HG03280 (cell line): ENCODE results near the gene REELD1.
A peak's percentile ranks its signal among the peaks of the same experiment; 100 is the strongest.

Source experiments
- ATAC-seq: cut with Tn5 transposase; IDR thresholded peaks from one replicate; pipeline ENCODE4 v1.9.1; 2021; ENCODE audit warnings: mild to moderate bottlenecking, moderate library complexity; ENCODE audit not compliant: unreplicated experiment

The REELD1 gene

DNA sequence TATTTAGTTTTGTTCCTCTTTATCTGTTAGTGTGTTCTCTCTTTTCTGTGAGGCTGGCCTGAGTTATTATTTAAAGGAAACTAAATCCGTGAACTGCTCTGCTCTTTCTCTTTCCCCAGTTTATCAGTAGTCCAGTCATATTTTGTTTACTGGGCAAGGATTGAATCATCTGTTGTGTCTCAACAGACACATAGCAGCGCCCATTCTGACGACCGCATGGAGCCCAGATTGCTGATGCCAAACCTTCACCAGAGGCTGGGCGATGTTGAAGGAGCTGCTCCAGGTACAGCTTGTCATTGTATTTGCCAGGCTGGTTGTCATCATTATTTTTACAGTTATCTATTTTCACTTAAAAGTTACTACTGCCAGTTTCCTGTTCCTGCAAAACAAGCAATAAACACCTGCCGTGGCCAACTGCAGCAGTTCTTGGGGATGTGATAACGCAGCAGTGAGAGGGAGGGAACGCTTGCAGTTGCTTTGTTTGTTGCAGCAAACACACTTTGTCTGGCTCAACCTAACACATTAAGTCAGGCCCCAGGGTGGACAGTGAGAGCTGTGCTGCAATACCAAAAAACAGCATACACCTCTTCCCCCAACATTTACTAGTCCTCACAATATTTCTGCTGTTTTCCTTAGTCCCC, 10.1 kb downstream of the REELD1 start:
- no peak for ATAC-seq

DNA sequence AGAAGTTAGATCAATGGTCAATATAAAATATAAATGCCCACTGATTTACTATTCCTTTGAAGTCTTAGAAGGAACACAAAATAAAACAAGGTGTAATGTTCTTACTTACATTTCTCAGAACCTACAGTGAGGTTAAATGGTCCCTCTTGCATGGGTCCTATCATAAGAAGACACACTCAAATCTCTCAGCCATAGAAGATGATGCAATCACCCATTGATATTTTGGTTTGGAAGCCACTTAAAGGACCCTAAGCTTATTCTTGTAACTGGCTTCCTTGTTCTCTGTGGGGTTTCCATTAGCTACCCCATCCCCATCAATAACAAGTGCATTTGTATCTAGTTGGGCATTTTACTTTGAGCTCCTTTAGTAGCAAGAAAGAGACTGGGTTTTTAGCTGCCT, 15.1 kb downstream of the REELD1 start:
- ATAC-seq: no peak

DNA sequence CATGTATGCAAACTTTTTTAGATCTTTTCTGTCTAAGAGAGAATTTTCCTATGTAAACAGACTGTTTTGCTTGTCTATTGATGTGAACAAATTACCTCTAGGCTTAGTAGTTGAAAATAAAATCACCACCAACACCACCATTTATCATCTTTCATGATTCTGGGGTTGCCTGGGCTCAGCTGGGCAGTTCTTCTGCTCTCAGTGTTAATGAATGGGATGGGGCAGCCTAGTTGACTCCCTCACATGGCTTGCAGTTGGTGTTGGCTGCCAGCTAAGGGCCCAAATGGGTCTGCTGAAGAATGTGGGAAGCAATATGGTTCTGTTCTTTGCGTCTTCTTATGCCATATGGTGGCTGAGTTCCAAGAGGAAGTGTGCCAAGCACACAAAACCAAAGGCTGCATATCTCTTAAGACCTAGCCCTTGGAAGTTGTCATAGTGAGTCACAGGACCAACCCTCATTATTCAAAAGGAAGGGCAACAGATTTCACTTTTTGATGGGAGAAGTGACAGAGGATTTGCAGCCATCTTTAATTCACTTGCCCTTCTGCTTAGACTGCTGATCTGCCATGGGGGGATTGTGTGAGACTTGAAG, 17.9 kb downstream of the REELD1 start:
- no peak for ATAC-seq

DNA sequence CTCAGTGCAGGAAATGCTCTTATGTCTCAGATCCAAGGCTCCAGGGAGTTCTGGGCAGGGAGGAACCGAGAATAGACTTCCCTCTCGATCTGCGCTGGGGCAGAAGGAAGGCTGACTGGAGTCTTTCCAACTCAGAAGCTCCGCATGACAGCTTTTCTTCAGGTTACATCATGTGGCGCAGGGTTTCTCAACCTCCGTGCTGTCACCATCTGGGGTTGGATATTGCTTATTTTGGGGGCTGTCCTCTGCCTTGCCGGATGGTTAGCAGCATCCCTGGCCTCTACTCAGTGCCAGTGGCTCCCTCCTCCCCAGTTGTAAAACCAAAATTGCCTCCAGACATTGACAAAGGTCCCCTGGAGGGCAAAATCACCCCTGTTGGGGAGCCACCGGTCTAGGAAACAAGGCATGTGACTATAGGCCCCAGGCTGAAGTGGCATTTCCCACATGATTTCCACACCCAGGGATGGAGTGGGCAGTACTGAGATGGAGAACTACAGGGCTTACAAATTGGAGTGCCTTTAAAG, 21.4 kb downstream of the REELD1 start:
- no peak for ATAC-seq

DNA sequence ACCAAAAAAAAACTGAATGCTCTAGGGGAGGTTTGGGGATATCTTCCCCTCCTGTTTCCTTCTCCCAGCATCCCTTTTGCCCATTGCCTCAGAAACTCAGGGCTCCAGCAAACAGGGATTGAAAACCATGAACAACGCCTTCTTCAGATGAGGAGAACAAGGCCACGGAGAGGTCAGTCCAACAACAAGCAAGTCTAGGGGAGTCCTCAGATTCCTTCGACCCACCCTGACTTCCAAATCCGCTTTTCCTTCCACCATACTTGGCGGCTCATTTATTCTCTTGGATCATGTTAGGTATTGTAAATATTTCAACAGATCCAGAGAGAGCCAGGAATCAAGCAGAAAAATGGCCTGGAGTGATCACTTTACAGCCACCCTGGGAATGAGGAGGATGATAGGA, 21.9 kb downstream of the REELD1 start:
- ATAC-seq: no peak

DNA sequence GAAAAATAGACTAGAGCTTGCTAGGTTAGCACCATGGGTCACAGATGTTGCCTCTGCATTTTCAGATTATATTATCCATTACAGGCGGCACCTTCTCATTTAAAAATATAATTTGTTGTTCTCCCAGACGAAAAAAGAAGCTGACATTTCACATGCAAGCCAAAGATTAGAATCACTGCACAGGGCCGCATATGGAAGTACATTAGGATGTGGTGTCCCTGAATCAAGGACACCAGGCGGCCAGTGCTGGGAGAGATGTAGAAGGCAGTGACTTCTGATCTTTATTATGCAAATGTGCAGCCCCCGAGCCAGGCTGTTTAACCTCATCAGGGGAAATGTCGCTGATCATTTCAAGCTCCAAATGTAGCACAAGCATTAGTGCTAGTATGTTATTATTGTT, 22.8 kb downstream of the REELD1 start:
- no peak for ATAC-seq

DNA sequence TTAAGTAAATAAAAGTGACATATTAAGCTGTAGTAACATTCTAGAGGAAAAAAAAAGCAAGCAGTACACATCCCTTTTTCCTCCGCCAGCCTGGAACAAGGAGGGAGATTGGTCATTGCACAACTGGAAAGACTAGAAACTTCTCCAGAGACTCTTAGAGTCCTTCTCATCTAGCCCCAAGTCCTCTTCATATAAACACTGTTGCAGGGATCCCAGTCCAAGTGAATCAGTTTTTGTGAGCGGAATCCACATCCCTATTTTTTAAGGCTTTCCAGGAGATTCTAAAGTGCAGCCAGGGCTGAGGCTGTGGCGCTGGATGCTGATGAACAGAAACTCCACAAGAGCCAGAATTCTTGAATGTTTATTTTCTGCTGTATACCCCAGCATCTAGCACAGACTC, 23.8 kb downstream of the REELD1 start:
- ATAC-seq: no peak

DNA sequence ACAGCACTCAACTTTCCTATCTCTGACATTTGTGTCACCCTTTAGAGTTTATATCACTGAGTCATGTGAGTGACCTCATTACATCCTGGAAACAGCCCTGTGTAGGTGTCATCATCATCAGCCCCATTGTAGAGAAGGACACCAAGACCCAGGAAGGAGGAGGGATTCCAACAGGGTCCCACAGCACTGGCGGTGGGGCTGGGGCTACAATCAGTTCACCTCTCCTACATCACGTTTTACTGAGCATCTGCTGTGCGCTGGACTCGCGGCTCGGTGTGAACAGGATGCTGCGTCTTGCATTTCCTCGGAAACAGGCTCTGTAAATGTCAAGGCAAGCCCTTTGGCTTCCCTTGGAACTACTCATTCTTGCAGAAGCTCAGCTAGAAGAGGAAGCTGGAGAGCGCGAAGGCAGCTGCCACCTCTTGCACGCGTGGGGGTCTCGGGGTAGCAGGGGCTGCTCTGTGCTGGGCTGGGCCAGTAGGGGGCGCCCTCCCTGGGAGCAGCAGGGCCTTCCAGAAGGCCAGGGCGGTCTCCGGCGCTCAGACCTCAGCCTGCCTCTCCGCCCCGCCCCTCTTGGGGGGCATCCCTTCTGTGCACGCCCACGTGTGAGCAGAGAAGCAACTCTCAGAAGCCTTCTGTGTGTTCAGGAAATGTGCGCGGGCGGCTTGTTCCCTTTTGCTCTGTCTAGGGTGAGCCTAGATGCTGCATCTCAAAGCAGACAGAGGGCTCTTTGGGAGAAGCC, 29.0 kb downstream of the REELD1 start:
- ATAC-seq: peak; percentile 83

DNA sequence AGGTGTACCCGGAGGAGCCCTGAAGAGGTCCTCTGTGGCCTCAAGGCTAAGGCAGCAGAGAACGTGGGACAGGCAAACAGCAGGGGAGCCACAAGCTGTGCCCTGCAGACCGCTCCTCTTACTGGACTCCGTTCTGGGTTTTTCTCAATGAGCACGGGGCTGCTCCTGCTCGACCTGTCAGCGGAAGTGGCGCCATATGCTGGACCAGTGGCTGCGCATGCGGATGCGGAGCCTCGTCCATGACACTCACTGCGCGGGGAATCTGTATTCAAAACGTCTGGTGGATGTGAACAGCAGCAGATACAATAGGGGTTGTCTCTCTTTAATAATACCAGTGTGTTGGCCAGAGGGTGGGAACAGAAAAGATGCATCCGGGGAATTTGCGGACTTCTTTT, 29.5 kb downstream of the REELD1 start:
- no peak for ATAC-seq

DNA sequence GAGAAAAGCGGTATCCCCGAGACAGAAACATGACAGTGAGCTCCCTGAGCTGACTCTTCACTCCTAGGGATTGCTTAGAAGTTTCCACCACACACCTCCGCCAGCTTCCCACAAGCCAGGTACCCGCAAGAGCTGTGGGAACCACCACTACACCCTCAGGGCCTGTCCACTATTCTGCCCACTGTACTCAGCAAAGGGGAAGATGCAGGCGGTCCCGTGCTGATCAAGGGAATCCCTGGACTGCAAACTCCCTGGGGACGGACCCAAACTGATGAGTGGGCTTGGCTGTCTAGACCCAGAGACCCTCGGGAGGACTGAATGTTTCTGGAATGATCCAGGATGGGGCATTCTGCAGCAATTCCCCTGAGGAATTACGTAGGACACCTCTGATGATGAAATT, 30.2 kb downstream of the REELD1 start:
- no peak for ATAC-seq

DNA sequence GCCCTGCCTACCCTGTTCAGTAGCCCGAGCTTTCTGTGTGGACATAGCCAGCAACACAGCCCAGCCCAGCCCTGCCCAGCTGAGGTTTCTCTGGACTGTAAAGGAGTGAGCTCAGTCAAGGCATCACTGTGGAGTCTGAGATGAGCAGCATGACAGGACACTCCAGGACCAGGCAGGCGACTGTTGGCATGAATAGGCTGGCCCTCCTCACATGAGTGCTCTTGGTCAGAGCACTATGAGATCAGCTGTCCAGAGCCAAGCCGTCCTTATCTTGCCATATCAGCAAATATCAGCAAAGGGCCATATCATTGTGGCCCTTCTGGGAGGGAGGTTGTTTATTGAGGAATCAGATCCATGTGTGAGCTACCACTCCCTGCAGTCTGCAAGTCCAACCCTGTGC, 30.9 kb downstream of the REELD1 start:
- ATAC-seq: no peak

DNA sequence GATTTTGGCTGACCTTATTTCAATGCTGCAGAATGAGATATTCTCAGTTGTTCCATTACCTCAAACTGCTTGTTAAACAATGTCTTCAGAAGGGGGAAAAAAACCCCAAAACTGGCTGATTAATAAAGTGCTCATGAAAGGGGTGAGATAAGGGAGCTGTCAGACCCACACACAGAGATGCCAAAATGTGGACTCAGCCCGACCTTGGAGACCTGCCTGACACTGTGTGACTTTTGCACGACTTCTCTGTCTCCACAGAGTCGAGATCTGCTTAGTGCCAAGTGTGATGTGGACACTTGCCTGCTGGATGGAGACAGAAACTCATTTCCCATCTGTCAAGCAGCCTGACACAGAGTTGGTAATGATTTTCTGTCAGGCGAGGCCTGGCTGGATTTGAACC, 31.5 kb downstream of the REELD1 start:
- ATAC-seq: no peak

DNA sequence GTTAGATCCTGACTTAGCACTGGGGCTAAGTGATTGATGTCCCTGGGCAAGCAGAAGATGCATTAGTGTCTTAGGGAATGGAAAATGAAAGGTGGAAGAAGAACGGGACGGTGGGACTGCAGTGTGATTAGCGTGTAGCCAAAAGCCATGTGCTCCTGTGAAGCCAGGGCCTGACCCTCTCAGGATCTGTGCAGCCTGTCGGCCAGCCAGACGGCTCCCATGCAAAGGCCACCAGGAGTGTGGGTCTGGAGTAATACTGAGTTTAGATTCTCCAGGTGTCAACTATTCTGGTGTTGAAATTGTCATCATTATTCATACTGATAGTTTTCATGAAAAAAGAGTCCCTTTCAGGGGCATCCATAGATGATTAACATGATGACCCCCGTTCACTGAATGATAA, 32.0 kb downstream of the REELD1 start:
- no peak for ATAC-seq

DNA sequence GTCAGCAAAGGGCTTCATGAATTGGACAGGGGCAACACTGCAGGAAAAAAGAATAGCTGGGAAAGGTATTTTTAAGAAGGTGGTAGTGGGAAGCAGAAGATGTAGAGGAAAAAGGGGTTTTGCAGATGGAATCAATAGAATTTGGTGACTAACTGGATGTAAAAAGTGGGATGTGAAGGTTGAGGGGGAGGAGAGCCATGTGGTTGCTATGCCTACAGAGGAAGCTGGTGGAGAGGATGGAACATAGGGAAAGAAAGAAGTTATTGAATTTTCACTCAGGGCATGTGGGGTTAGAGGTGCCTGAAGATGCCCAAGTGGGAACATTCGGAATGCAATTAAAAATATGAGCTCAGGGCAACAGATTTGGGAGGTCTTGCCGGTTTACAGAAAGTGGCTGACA, 33.0 kb downstream of the REELD1 start:
- ATAC-seq: no peak

DNA sequence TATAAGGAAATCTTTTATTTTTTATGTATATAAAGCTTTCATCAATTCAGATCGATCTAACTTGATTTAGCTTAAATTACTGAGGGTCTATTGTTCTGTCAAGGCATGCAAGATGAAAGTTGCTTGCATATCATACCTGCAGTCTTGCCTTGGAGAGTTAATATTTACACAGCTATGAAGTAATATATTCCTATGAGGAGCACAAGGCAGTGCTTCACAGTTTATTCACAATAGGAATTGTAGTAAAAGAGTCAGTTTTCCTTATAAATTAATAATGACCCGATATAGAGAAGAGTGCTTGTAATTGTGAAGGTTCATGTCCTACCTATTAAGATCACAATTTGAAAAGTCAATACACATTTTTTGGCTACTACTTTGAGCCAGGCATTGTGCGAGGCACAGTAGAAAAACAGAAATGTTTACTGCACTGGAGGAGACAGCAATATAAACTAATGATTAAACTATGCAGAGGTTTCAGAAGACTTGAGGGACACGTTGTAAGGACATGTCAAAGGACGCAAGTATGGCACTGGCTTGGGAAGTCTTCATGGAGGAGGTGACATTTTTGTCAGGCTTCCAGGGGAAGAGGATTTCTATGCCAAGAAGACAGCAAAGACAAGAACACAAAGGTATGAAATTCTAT, 38.8 kb downstream of the REELD1 start:
- no peak for ATAC-seq

DNA sequence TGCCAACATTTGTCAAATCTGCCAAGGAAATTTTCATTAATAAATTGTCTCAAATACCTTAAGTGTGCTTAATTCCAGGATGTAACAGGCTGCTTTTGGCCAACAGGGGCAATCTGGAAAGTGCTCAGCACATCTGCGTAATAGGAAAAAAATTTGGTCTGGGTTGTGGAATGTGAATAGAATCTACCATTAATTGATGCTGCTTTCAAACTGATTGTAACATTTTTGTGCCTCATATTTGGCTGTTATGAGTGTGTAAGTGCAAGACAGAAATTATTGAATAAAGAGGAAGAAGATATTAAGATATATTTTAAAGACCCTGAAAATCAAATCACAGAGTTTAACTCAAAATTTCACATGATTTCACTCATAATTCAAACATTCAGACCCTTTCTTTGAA, 41.1 kb downstream of the REELD1 start:
- no peak for ATAC-seq

DNA sequence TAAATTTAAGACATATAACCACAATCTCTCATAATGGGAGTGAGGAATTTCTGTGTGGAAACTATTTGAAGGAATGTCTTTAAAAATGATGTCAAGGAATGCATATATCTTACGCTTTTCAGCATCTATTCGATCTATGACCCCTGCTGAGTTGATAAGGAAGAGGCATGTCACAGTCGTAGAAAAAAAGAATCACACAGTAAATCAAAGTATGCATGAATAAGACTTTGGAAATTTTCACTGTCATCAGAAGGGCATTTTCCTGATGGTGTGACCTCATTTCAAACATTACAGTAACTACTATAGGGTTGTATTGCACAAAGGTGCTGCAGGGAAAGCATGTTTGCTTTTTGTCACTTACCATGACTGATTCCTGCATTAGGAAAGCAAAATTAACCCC, 41.5 kb downstream of the REELD1 start:
- ATAC-seq: no peak

DNA sequence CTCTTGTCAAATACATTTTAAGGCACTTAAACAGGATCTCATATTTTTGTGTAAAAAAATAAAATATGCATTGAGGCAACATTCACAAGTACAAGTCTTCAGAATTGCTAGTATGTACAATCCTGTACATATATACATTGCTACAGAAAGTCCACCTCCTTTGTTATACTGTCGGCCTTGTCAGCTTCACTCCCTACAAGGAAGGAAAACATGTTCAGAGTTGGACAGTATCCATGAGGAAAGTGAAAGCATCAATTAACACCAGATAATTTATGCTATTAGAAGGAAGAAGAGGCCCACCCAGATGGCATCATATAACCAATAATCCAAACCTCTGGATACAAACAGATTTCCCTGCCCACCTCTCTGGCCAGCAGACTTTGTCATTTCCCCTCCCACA, 42.0 kb downstream of the REELD1 start:
- ATAC-seq: no peak

DNA sequence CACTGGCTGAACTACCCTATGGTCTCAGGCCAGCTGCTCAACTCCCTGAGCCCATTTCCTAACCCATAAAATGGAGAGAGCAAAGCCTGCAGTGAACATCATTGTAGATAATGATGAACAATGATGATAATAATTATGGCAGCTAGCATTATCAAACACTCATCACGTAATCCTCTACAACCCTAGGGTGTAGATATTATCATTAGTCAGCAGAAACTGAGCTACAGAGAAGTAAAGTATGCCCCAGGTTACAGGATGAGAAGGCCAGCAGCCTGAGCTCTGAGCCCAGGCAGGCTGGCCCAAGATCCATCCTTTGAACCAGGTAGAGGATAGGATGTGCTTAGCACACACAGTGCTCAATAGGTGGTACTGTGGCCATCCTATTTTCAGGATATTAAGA, 43.2 kb downstream of the REELD1 start:
- ATAC-seq: no peak

DNA sequence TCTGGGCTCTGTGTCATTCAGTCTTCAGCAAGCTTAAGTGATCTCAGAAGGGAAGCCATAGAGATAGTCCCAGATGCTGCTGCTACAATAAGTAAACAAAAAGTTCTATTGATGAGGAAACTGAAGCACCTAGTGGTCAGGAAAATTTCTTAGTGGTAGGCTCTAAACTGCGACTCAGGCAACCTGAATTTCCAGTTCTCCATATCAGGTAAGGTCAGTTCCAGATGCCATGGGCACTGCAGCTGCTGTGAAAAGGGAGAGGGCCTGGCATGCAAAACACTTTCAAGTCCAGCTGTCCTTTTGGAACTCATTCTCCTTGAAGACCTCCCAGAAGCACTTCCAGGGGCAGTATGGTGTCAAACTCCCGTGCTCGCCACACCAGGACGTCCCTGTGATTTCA, 46.2 kb downstream of the REELD1 start:
- ATAC-seq: no peak

DNA sequence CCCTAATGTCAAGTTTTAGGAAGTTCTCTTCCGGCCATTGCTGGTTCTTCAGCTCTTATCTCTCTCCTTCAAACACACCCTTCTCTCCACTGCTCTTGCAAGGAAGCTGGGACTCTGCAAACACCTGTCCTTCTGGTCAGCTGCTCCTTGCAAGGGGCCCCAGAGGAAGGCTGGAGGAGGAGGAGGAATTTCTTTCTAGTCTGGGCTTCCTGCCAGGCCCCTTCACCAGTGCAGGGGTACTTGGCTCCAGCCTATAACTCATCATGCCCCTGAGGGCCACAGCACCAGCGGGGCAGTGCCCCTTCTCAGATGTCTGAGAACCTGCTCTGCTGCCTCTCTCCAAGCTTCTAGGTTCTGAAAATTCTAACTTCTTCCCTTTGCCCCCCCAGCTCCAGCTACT, 46.7 kb downstream of the REELD1 start:
- ATAC-seq: no peak

DNA sequence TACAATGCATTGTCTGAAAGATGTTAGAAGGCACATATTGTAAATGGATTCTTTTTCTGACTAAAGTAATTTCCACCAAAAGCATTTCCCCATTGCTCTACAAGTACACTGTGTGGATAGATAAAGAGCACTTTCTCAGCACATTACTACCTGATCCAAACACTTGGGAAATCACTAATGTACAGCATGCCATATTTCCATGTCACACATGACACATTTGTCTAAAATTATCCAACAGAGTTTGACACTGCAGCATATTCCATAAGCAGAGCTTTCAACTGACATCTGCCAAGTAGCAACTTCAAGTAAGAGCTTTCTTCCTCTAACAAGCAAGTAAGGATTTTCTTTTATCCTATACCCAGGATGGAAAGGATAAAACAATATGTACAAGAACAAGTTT, 49.5 kb downstream of the REELD1 start:
- ATAC-seq: no peak
